SJCRH30 (cell line): ENCODE measurements around the gene TTLL10. TPM values are rescaled to one million over a fixed set of nuclear protein-coding genes. Genes with fewer than 3 reads are reported as not detected.

Experiments used
- DNase-seq, 2 experiments: peaks; one replicate each; pipeline ENCODE4 v3.0.0-alpha.2; 2015 to 2020
- H3K27ac ChIP-seq: fragments of 250-450 bp; sonication (Bioruptor Pico); 2 replicates; pipeline ENCODE4 v1.5.1; 2020; ENCODE audit warnings: mild to moderate bottlenecking, moderate library complexity
- H3K27me3 ChIP-seq: fragments of 250-450 bp; sonication (Bioruptor Pico); 2 replicates; pipeline ENCODE4 v1.5.1; 2020; ENCODE audit warnings: mild to moderate bottlenecking, moderate library complexity
- H3K36me3 ChIP-seq: fragments of 250-450 bp; sonication (Bioruptor Pico); 2 replicates; pipeline ENCODE4 v1.5.1; 2020; ENCODE audit warnings: mild to moderate bottlenecking, moderate library complexity
- H3K4me1 ChIP-seq: fragments of 250-450 bp; sonication (Bioruptor Pico); 2 replicates; pipeline ENCODE4 v1.5.1; 2020; ENCODE audit warnings: mild to moderate bottlenecking, moderate library complexity
- H3K4me3 ChIP-seq: fragments of 250-450 bp; sonication (Bioruptor Pico); 2 replicates; pipeline ENCODE4 v1.5.1; 2020; ENCODE audit warnings: mild to moderate bottlenecking, moderate library complexity
- H3K9me3 ChIP-seq: fragments of 250-450 bp; sonication (Bioruptor Pico); replicated peaks from 2 replicates; pipeline ENCODE4 v1.5.1; 2020; ENCODE audit warnings: mild to moderate bottlenecking, moderate library complexity
- total RNA-seq: library from RNA; depleted of rRNA; stranded (reverse); fragments of >200 nt; shearing (Covaris generic); gene quantifications from 2 replicates; pipeline ENCODE4 v1.2.3, GENCODE V29; 2014

TTLL10 gene
- total RNA-seq, 1 experiment from 2014 or later: 0.42 TPM

GRCh38 chr1:1237874-1238701 lies 64.4 kb downstream of the TTLL10 start:
- Histone ChIP-seq H3K27ac (no peak overlapping the region), H3K4me3 (no peak overlapping the region), H3K4me1 (peaks cover 30% of the 10 kb centered on the region), H3K27me3 (peaks cover 52% of the 10 kb centered on the region), H3K36me3 (no peaks in the 10 kb centered on the region), H3K9me3 (no peaks in the 10 kb centered on the region)
- peak in 1 of 2 experiments; percentile 56 for DNase-seq

DNA sequence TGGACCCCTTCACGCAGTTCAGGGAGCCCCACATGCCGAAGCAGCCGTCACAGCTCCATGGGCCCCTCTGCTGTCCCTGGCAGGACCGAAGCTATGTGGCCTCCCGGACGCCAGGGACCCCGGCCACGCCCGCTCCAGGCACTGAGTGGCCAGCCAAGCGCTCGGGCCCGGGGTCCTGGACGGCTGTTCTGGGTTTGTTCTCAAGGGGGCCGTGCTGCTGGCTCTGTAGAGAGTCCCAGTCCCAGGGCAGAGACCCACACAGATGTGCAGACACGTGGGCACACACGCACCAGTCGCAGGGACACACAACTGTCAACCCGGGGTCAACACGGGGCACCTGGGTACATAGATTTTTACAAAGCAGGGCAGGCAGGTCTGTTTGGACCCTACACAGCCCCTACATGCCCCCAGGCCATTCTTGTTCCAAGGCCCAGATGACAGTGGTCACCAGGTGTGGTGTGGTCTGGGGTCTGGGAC lies 65.1 kb downstream of the TTLL10 start:
- Histone ChIP-seq H3K4me3 (no peak overlapping the region), H3K27ac (no peak overlapping the region), H3K27me3 (peaks cover 56% of the 10 kb centered on the region), H3K36me3 (no peaks in the 10 kb centered on the region), H3K4me1 (peaks cover 30% of the 10 kb centered on the region), H3K9me3 (no peaks in the 10 kb centered on the region)
- DNase-seq: peak in 1 of 2 experiments; percentile 46

- Histone ChIP-seq H3K9me3 (no peaks in the 10 kb centered on the region), H3K4me3 (no peak overlapping the region), H3K36me3 (no peaks in the 10 kb centered on the region), H3K4me1 (peaks cover 30% of the 10 kb centered on the region), H3K27ac (no peak overlapping the region), H3K27me3 (peaks cover 56% of the 10 kb centered on the region)
- DNase-seq: peak in 1 of 2 experiments; percentile 33
These were observed 65.5 kb downstream of the TTLL10 start for GRCh38 chr1:1239227-1239613.

- DNase-seq: no peak
- Histone ChIP-seq H3K9me3 (no peaks in the 10 kb centered on the region), H3K27ac (no peak overlapping the region), H3K36me3 (no peaks in the 10 kb centered on the region), H3K27me3 (peaks cover 56% of the 10 kb centered on the region), H3K4me1 (peaks cover 30% of the 10 kb centered on the region), H3K4me3 (no peak overlapping the region)
These were observed 66.1 kb downstream of the TTLL10 start for GRCh38 chr1:1239614-1240347.

DNA sequence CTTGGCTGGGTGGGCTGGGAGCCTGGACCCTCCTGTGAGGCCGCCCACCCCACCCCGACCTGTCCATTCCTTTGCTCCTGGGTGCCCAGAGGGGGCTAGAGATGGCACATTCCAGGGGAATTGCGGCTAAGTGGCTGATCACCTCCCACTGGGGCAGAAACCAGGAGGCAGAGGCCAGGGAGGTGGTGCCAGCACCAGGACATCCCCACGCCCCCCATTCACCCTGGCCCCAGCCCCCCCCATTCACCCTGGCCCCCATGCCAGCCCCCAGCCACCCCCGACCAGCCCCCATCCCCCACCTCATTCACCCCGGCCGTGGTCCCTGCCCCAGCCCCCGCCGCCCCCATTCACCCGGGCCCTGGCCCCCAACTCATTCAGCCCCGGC lies 66.7 kb downstream of the TTLL10 start:
- H3K27me3 ChIP-seq: peaks cover 56% of the 10 kb centered on the region
- no peak for DNase-seq
- no peak overlapping the region for H3K4me3 ChIP-seq
- H3K36me3 ChIP-seq: no peaks in the 10 kb centered on the region
- no peak overlapping the region for H3K27ac ChIP-seq
- H3K9me3 ChIP-seq: no peaks in the 10 kb centered on the region
- peaks cover 30% of the 10 kb centered on the region for H3K4me1 ChIP-seq

- Histone ChIP-seq H3K9me3 (no peaks in the 10 kb centered on the region), H3K27ac (no peak overlapping the region), H3K27me3 (peaks cover 56% of the 10 kb centered on the region), H3K4me3 (no peak overlapping the region), H3K36me3 (no peaks in the 10 kb centered on the region), H3K4me1 (peaks cover 30% of the 10 kb centered on the region)
- peak in 1 of 2 experiments; percentile 48 for DNase-seq
These were observed 67.3 kb downstream of the TTLL10 start for GRCh38 chr1:1240822-1241587.

GRCh38 chr1:1241588-1242219 lies 68.0 kb downstream of the TTLL10 start:
- H3K4me1 ChIP-seq: peaks cover 23% of the 10 kb centered on the region
- H3K9me3 ChIP-seq: no peaks in the 10 kb centered on the region
- peaks cover 56% of the 10 kb centered on the region for H3K27me3 ChIP-seq

GRCh38 chr1:1242461-1243265 lies 69.0 kb downstream of the TTLL10 start:
- peaks cover 13% of the 10 kb centered on the region for H3K4me1 ChIP-seq
- DNase-seq: no peak
- no peak overlapping the region for H3K4me3 ChIP-seq
- no peak overlapping the region for H3K27ac ChIP-seq
- peaks cover 51% of the 10 kb centered on the region for H3K27me3 ChIP-seq
- H3K36me3 ChIP-seq: no peaks in the 10 kb centered on the region
- H3K9me3 ChIP-seq: no peaks in the 10 kb centered on the region

More at GRCh38 chr1:1241588-1242219, 68.0 kb downstream of the TTLL10 start:
- no peak overlapping the region for H3K4me3 ChIP-seq
- no peak overlapping the region for H3K27ac ChIP-seq
- H3K36me3 ChIP-seq: no peaks in the 10 kb centered on the region
- DNase-seq: no peak

- H3K36me3 ChIP-seq: no peaks in the 10 kb centered on the region
- peaks cover 45% of the 10 kb centered on the region for H3K27me3 ChIP-seq
- H3K4me1 ChIP-seq: peaks cover 7% of the 10 kb centered on the region
- no peak for DNase-seq
- H3K4me3 ChIP-seq: no peak overlapping the region
- no peak overlapping the region for H3K27ac ChIP-seq
- H3K9me3 ChIP-seq: no peaks in the 10 kb centered on the region
These were observed 69.6 kb downstream of the TTLL10 start for GRCh38 chr1:1243266-1243660.

- peak; percentile 57 to 58 for DNase-seq
- no peaks in the 10 kb centered on the region for H3K9me3 ChIP-seq
- peaks cover 40% of the 10 kb centered on the region for H3K27me3 ChIP-seq
- H3K4me3 ChIP-seq: no peak overlapping the region
- no peak overlapping the region for H3K27ac ChIP-seq
- H3K4me1 ChIP-seq: peaks cover 2% of the 10 kb centered on the region; the same call in 1 of the 2 replicates
- H3K36me3 ChIP-seq: no peaks in the 10 kb centered on the region
These were observed 70.1 kb downstream of the TTLL10 start for GRCh38 chr1:1243807-1244191.

DNA sequence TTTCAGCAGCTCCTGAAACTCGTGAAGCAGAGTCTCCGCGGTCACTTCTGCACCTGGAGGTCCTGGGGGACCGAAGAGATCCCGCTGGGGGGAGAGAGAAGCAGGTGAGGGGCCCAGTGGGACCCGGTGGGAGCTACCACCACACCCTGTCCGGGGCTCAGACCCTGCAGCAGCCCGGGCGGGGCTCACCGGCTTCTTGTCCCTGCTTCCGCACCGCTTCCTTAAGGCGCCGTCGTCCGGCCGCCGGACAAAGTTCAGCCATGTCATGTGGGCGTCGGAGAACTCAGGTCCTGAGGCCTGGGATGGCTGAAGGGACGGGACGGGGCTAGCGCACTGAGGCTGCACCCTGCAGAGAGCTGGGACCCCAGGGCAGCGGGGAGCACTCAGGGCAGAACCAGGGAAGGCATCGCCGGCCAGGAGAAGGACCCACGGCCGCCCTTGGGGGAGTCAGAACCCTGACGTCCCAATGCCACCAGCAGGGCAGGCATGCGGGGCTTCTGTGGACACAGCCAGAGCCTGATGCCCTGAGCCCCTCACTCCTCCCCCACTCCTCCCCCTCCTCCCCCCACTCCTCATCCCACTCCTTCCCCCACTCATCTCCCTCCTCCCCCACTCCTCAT lies 70.6 kb downstream of the TTLL10 start:
- peak in 1 of 2 experiments; percentile 49 for DNase-seq
- Histone ChIP-seq H3K27me3 (peaks cover 35% of the 10 kb centered on the region), H3K4me1 (no peaks in the 10 kb centered on the region; the same call in 1 of the 2 replicates), H3K36me3 (no peaks in the 10 kb centered on the region), H3K9me3 (no peaks in the 10 kb centered on the region), H3K4me3 (no peak overlapping the region), H3K27ac (no peak overlapping the region)

DNA sequence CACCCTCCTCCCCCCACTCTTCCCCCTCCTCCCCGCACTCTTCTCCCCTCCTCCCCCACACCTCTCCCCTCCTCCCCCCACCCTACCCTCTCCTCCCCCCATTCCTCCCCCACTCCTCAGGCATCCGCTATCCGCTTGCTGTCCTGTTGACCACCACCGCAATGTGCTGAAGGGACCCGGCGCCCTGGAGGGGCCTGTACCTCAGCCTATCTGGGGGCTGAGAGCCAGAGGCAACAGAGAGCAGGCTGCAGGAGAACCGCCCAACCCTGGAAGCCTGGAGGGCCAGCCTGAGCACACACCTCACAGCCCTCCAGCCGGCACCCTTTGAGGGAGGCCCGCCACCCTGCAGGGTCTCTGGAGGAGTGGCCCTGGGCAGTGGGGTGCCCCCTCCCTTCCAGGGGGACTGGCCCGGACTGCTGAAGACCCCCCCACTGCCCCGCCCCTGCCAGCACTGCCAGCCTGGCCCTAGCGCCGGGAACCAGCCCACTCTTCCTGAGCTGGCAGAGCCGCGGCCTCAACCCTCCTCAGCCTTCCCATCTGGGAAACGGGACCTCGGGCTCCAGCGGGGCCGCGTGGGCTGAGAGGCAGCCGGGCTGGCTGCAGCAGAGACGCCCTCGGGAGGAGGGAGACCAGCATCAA lies 71.6 kb downstream of the TTLL10 start:
- no peak overlapping the region for H3K4me3 ChIP-seq
- no peaks in the 10 kb centered on the region for H3K36me3 ChIP-seq
- no peak for DNase-seq
- H3K27ac ChIP-seq: no peak overlapping the region
- H3K9me3 ChIP-seq: no peaks in the 10 kb centered on the region
- peaks cover 25% of the 10 kb centered on the region for H3K27me3 ChIP-seq
- H3K4me1 ChIP-seq: no peaks in the 10 kb centered on the region
